HG02938 (cell line): ENCODE measurements around the gene RALGAPA2.
A peak's percentile ranks its signal among the peaks of the same experiment; 100 is the strongest.

ENCODE experiments used
- ATAC-seq: cut with Tn5 transposase; IDR thresholded peaks from one replicate; pipeline ENCODE4 v1.9.1; 2021; ENCODE audit warnings: mild to moderate bottlenecking, moderate library complexity; ENCODE audit not compliant: unreplicated experiment

RALGAPA2 gene

GRCh38 chr20:20477444-20478041, 234.9 kb downstream of the RALGAPA2 start:
- no peak for ATAC-seq

GRCh38 chr20:20476504-20476903, 235.9 kb downstream of the RALGAPA2 start:
- ATAC-seq, result no peak

- no peak for ATAC-seq
Measured at GRCh38 chr20:20473657-20474056, 238.8 kb downstream of the RALGAPA2 start.

GRCh38 chr20:20472684-20473274, 239.7 kb downstream of the RALGAPA2 start:
- ATAC-seq, result no peak

GRCh38 chr20:20466341-20466879, 246.0 kb downstream of the RALGAPA2 start:
- ATAC-seq, result peak; percentile 92

GRCh38 chr20:20465252-20465651, 247.2 kb downstream of the RALGAPA2 start:
- ATAC-seq, result no peak

GRCh38 chr20:20463933-20464374, 248.5 kb downstream of the RALGAPA2 start:
- no peak for ATAC-seq

- ATAC-seq, result no peak
Measured at GRCh38 chr20:20462185-20462584, 250.3 kb downstream of the RALGAPA2 start.

- no peak for ATAC-seq
Measured at GRCh38 chr20:20461551-20461950, 250.9 kb downstream of the RALGAPA2 start.

- no peak for ATAC-seq
Measured at GRCh38 chr20:20459726-20460125, 252.7 kb downstream of the RALGAPA2 start.

- ATAC-seq, result no peak
Measured at GRCh38 chr20:20457392-20458126, 254.9 kb downstream of the RALGAPA2 start.

- ATAC-seq, result no peak
Measured at GRCh38 chr20:20456741-20457140, 255.7 kb downstream of the RALGAPA2 start.

GRCh38 chr20:20455926-20456325, 256.5 kb downstream of the RALGAPA2 start:
- ATAC-seq, result no peak

GRCh38 chr20:20454850-20455627, 257.4 kb downstream of the RALGAPA2 start:
- no peak for ATAC-seq

GRCh38 chr20:20454367-20454766, 258.1 kb downstream of the RALGAPA2 start:
- no peak for ATAC-seq

- ATAC-seq, result peak; percentile 75
Measured at GRCh38 chr20:20452254-20452676, 260.2 kb downstream of the RALGAPA2 start.

- no peak for ATAC-seq
Measured at GRCh38 chr20:20450521-20450920, 261.9 kb downstream of the RALGAPA2 start.

GRCh38 chr20:20448881-20449280, 263.6 kb downstream of the RALGAPA2 start:
- ATAC-seq, result no peak

GRCh38 chr20:20447196-20447595, 265.2 kb downstream of the RALGAPA2 start:
- ATAC-seq, result no peak

- ATAC-seq, result no peak
Measured at GRCh38 chr20:20446425-20447015, 265.9 kb downstream of the RALGAPA2 start.

GRCh38 chr20:20446001-20446400, 266.4 kb downstream of the RALGAPA2 start:
- ATAC-seq, result no peak
